HEK293T (cell line): ENCODE results near the gene MON1B.
"Not testable (repeated sequence)": the region's sequence is repeated elsewhere in the genome, so short reads cannot be mapped to it uniquely, and the experiment has no call there.

Source experiments
- CTCF ChIA-PET: fragments of 350-600 bp; formaldehyde crosslinking; extraction: SDS; loops from one replicate; lab custom pipeline; 2021; ENCODE audit warnings: antibody characterized with exemption, inconsistent platforms; lab: Yijun Ruan, JAX
- POLR2A ChIA-PET: fragments of 350-600 bp; formaldehyde crosslinking; extraction: SDS; loops from one replicate; lab custom pipeline; 2020; ENCODE audit warnings: antibody characterized with exemption, inconsistent platforms; lab: Yijun Ruan, JAX
- DNase-seq: peaks from one replicate; pipeline ENCODE4 v3.0.0; 2012; ENCODE audit warnings: mixed read lengths; ENCODE audit errors: extremely low spot score
- ARNT ChIP-seq: fragments of 450-650 bp; IDR thresholded peaks from 2 replicates; pipeline ENCODE4 v1.6.1; 2017; ENCODE audit warnings: mild to moderate bottlenecking
- BHLHE40 ChIP-seq: fragments of 450-650 bp; IDR thresholded peaks from 2 replicates; pipeline ENCODE4 v1.6.1; 2016; ENCODE audit warnings: mild to moderate bottlenecking, moderate library complexity, borderline replicate concordance
- CTBP1 ChIP-seq: fragments of 450-650 bp; IDR thresholded peaks from 2 replicates; pipeline ENCODE4 v1.6.1; 2016; ENCODE audit warnings: borderline replicate concordance
- ELF4 ChIP-seq: fragments of 450-650 bp; IDR thresholded peaks from 2 replicates; pipeline ENCODE4 v1.6.1; 2017; ENCODE audit warnings: antibody characterized with exemption
- FOXA1 ChIP-seq: fragments of 450-650 bp; IDR thresholded peaks from 2 replicates; pipeline ENCODE4 v1.6.1; 2016; ENCODE audit warnings: mild to moderate bottlenecking
- FOXK2 ChIP-seq: fragments of 450-650 bp; IDR thresholded peaks from 2 replicates; pipeline ENCODE4 v1.6.1; 2016; ENCODE audit warnings: mild to moderate bottlenecking
- FOXM1 ChIP-seq: fragments of 450-650 bp; IDR thresholded peaks from 2 replicates; pipeline ENCODE4 v1.6.1; 2017; ENCODE audit warnings: mild to moderate bottlenecking, borderline replicate concordance
- HDGF ChIP-seq: fragments of 450-650 bp; IDR thresholded peaks from 2 replicates; pipeline ENCODE4 v1.6.1; 2017; ENCODE audit warnings: antibody characterized with exemption, borderline replicate concordance
- L3MBTL2 ChIP-seq: fragments of 450-650 bp; conservative IDR thresholded peaks from 2 replicates; pipeline ENCODE4 v1.6.1; 2016; ENCODE audit warnings: mild to moderate bottlenecking
- LEF1 ChIP-seq: fragments of 450-650 bp; IDR thresholded peaks from 2 replicates; pipeline ENCODE4 v1.6.1; 2017; ENCODE audit warnings: mild to moderate bottlenecking, borderline replicate concordance
- NFRKB ChIP-seq: fragments of 450-650 bp; IDR thresholded peaks from 2 replicates; pipeline ENCODE4 v1.6.1; 2016; ENCODE audit warnings: mild to moderate bottlenecking, moderate library complexity
- PKNOX1 ChIP-seq: fragments of 450-650 bp; IDR thresholded peaks from 2 replicates; pipeline ENCODE4 v1.6.1; 2016
- SP1 ChIP-seq: fragments of 450-650 bp; IDR thresholded peaks from 2 replicates; pipeline ENCODE4 v1.6.1; 2017
- SUZ12 ChIP-seq: fragments of 450-650 bp; IDR thresholded peaks from 2 replicates; pipeline ENCODE4 v1.6.1; 2016; ENCODE audit warnings: mild to moderate bottlenecking
- TARDBP ChIP-seq: fragments of 450-650 bp; IDR thresholded peaks from 2 replicates; pipeline ENCODE4 v1.6.1; 2016
- ZNF384 ChIP-seq: fragments of 450-650 bp; IDR thresholded peaks from 2 replicates; pipeline ENCODE4 v1.6.1; 2016

Gene MON1B

GRCh38 chr16:77165006-77165405 is 26.0 kb upstream of the MON1B start:
- POLR2A ChIA-PET, result interaction anchor here (0.6 kb wide), 1 partner anchor 1415 kb away, joined by 3 read pairs; no protein-coding TSS in a partner anchor
- TF ChIP-seq LEF1, result no peak
- no peak for TF ChIP-seq SUZ12
- TF ChIP-seq ELF4, result no peak
- TF ChIP-seq SP1, result no peak
- TF ChIP-seq BHLHE40, result no peak
- no peak for TF ChIP-seq TARDBP
- no peak for TF ChIP-seq PKNOX1
- no peak for TF ChIP-seq ARNT
- no peak for TF ChIP-seq NFRKB
- no peak for TF ChIP-seq HDGF
- TF ChIP-seq FOXK2, result no peak
- no peak for TF ChIP-seq FOXA1
- CTCF ChIA-PET, result no interaction called here
- DNase-seq, result no peak

DNA sequence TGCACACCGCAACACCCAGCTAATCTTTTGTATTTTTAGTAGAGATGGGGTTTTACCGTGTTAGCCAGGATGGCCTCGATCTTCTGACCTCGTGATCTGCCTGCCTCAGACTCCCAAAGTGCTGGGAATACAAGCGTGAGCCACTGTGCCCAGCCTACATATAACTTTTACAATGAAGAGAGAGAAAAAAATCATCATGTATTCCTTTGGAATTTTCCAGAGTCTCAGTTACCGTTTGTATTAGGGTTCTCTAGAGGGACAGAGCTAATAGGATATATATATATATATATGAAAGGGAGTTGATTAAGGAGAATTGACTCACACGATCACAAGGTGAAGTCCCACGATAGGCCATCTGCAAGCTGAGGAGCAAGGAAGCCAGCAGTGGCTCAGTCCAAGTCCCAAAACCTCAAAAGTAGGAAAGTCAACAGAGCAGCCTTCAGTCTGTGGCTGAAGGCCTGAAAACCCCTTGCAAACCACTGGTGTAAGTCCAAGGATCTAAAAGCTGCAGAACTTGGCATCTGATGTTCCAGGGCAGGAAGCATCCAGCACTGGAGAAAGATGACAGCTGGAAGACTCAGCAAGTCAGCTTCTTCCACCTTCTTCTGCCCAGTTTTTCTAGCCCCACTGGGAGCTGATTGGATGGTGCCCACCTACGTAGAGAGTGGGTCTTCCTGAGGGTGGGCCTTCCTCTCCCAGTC is 25.3 kb upstream of the MON1B start:
- CTCF ChIA-PET, DNase-seq: not testable (repeated sequence)
- POLR2A ChIA-PET, result interaction anchor here (0.6 kb wide), 1 partner anchor 1416 kb away, joined by 3 read pairs; no protein-coding TSS in a partner anchor

GRCh38 chr16:77166726-77167125 is 24.3 kb upstream of the MON1B start:
- CTCF ChIA-PET, result no interaction called here
- POLR2A ChIA-PET, result no interaction called here

GRCh38 chr16:77168901-77169300 is 22.1 kb upstream of the MON1B start:
- no peak for DNase-seq
- ChIA-PET CTCF (interaction anchor here (0.6 to 1.5 kb wide), 2 partner anchors 13 to 29 kb away, joined by 3 read pairs; no protein-coding TSS in a partner anchor), POLR2A (no interaction called here)
- no peak for TF ChIP-seq FOXM1
- no peak for TF ChIP-seq TARDBP
- no peak for TF ChIP-seq L3MBTL2
- TF ChIP-seq ARNT, result no peak
- TF ChIP-seq PKNOX1, result no peak
- TF ChIP-seq NFRKB, result no peak
- no peak for TF ChIP-seq CTBP1
- TF ChIP-seq BHLHE40, result no peak
- TF ChIP-seq LEF1, result no peak

More at GRCh38 chr16:77166726-77167125, 24.3 kb upstream of the MON1B start:
- DNase-seq, result no peak
- TF ChIP-seq PKNOX1 (no peak), FOXM1 (no peak), LEF1 (no peak), L3MBTL2 (no peak), ELF4 (no peak), FOXA1 (no peak), BHLHE40 (no peak), SUZ12 (no peak), NFRKB (no peak), ZNF384 (no peak), TARDBP (no peak), FOXK2 (no peak)

- peak; percentile 50 for DNase-seq
- TF ChIP-seq TARDBP (no peak), ZNF384 (no peak), L3MBTL2 (no peak), CTBP1 (no peak), LEF1 (no peak), SP1 (no peak), BHLHE40 (no peak), HDGF (no peak), FOXK2 (no peak), FOXM1 (no peak), FOXA1 (no peak), ELF4 (no peak), ARNT (no peak), NFRKB (no peak), PKNOX1 (no peak)
- POLR2A ChIA-PET, result no interaction called here
- CTCF ChIA-PET, result interaction anchor here (0.6 to 2.0 kb wide), 6 partner anchors 10 to 1389 kb away, joined by 3 to 6 read pairs (median 3); no protein-coding TSS in a partner anchor
Observed at GRCh38 chr16:77169650-77170236, 21.2 kb upstream of the MON1B start.

DNA sequence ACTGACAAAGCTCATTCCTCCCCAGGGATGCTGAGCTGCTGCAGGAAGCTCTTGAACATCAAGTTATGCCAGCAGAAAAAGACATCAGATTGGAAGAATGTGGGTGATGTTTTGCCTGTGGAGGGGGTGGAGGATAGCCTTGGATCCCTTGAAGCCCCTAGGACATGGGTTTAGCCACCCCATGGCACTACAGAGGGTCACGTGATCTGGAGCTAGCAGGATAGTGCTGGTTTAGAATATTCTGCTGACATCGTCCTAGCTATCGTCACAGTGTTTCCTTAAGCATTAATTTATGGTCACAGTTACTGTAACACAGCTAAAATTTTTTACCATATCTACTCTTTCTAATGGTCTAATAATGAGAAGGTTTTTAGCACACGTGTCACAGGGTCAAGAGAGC is 20.2 kb upstream of the MON1B start:
- CTCF ChIA-PET, result interaction anchor here (0.6 to 2.0 kb wide), 6 partner anchors 11 to 1390 kb away, joined by 3 to 6 read pairs (median 4); no protein-coding TSS in a partner anchor
- POLR2A ChIA-PET, result no interaction called here
- TF ChIP-seq CTBP1 (no peak), TARDBP (no peak), SP1 (no peak), FOXA1 (no peak), NFRKB (no peak), ZNF384 (no peak), HDGF (no peak), ARNT (no peak), ELF4 (no peak), SUZ12 (no peak)
- DNase-seq, result no peak
